NCI-H1417 treated with DMSO at 0.1 percent for 48 hours (cell line): Measurements from ENCODE around the gene FKBP1A.
"Not testable (repeated sequence)": the region's sequence is repeated elsewhere in the genome, so short reads cannot be mapped to it uniquely, and the experiment has no call there.

Experiments
- DNase-seq: peaks from one replicate; lab custom pipeline; 2025; lab: John Stamatoyannopoulos, UW

Gene FKBP1A

GRCh38 chr20:1415667-1416468 lies 23.0 kb upstream of the FKBP1A start:
- no peak for DNase-seq

- DNase-seq = no peak
Observed at GRCh38 chr20:1414982-1415381, 22.1 kb upstream of the FKBP1A start.

GRCh38 chr20:1405801-1406200 lies 12.9 kb upstream of the FKBP1A start:
- DNase-seq = no peak

GRCh38 chr20:1403624-1404023 lies 10.8 kb upstream of the FKBP1A start:
- DNase-seq = no peak

GRCh38 chr20:1402149-1402548 lies 9.3 kb upstream of the FKBP1A start:
- DNase-seq = no peak

- no peak for DNase-seq
Observed at GRCh38 chr20:1401451-1401907, 8.6 kb upstream of the FKBP1A start.

GRCh38 chr20:1399678-1400366 lies 7.0 kb upstream of the FKBP1A start:
- peak; percentile 77 for DNase-seq

- DNase-seq = not testable (repeated sequence)
Observed at GRCh38 chr20:1398185-1398584, 5.3 kb upstream of the FKBP1A start.

GRCh38 chr20:1397710-1398109 lies 4.9 kb upstream of the FKBP1A start:
- no peak for DNase-seq

GRCh38 chr20:1396702-1397101 lies 3.8 kb upstream of the FKBP1A start:
- DNase-seq = no peak

GRCh38 chr20:1396264-1396663 lies 3.4 kb upstream of the FKBP1A start:
- no peak for DNase-seq

GRCh38 chr20:1394686-1395085 lies 1.8 kb upstream of the FKBP1A start:
- DNase-seq = no peak

GRCh38 chr20:1393507-1393882 lies 641 bp upstream of the FKBP1A start:
- DNase-seq = no peak

- DNase-seq = no peak
Observed at GRCh38 chr20:1392443-1392692, 486 bp downstream of the FKBP1A start.

- DNase-seq = no peak
Observed at GRCh38 chr20:1391640-1392442, 1.0 kb downstream of the FKBP1A start.

GRCh38 chr20:1390581-1391403 lies 2.1 kb downstream of the FKBP1A start:
- DNase-seq = no peak

- no peak for DNase-seq
Observed at GRCh38 chr20:1389703-1390580, 2.9 kb downstream of the FKBP1A start.

GRCh38 chr20:1388741-1389483 lies 3.9 kb downstream of the FKBP1A start:
- no peak for DNase-seq

- DNase-seq = no peak
Observed at GRCh38 chr20:1388253-1388652, 4.6 kb downstream of the FKBP1A start.

GRCh38 chr20:1386323-1386722 lies 6.5 kb downstream of the FKBP1A start:
- no peak for DNase-seq
